HG03457 (cell line): ENCODE measurements around the gene CACNA2D2.

Experiments
- ATAC-seq: cut with Tn5 transposase; IDR thresholded peaks from one replicate; pipeline ENCODE4 v1.9.1; 2021; ENCODE audit warnings: moderate number of reproducible peaks; ENCODE audit not compliant: unreplicated experiment

Gene CACNA2D2

DNA sequence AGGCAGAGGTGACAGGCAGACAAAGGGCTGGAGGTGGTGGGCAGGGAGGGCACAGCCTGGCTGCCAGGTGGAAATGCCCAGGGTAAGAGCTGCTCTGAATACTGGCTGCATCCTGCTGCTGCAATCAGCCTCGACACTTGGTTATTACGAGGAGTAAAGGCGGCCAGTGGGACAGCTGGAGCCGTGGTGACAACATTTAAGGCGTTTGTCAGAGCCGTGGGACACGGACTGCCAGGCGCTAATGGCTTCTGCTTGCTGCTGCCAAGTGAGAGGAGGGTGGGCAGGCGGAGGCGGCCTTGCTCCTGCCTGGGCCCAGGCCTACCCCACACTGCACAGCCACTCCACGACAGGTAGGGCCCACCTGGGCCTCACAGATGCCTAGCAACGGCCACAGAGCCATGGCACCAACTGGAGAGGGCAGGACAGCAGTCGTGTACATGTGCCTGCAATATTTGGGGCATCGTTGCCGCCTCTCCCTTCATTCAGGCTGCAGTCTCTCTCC is 94.9 kb downstream of the CACNA2D2 start:
- ATAC-seq = no peak

DNA sequence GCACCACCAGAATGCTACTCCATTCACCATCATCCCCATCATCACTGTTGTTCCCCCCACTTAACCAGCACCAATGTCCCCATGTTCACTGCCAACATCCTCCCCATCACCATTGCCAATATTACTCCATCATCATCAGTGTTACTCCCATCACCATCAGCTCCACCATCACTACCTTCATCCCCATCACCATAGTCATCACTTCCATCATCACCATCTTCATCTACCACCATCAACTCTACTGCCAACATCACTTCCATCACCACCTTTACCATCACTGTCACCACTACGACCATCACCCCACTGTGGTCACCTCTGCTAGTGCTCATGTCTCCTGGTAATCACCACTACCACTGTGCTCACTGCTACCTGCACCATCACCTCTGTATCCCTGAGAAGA is 96.9 kb downstream of the CACNA2D2 start:
- ATAC-seq = no peak

DNA sequence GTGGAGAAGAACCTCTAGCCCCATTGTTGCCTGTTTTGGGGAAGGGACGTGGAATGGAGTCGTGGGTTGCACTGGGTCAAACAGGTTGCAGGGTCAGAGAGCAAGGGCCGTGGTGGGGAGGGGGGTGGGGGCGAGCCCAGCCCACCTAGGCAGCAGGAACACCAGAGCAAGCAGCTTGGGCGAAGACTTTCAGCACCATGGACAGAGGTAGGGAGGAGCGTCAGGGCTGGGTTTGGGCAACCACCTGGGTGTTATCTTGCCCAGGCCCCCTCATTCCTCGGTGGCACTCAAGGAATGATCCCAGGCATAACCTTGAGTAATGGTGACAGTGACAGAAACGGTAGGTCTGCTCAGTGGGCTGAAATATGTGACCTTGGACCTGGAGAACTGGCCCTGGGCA is 98.2 kb downstream of the CACNA2D2 start:
- ATAC-seq = no peak

DNA sequence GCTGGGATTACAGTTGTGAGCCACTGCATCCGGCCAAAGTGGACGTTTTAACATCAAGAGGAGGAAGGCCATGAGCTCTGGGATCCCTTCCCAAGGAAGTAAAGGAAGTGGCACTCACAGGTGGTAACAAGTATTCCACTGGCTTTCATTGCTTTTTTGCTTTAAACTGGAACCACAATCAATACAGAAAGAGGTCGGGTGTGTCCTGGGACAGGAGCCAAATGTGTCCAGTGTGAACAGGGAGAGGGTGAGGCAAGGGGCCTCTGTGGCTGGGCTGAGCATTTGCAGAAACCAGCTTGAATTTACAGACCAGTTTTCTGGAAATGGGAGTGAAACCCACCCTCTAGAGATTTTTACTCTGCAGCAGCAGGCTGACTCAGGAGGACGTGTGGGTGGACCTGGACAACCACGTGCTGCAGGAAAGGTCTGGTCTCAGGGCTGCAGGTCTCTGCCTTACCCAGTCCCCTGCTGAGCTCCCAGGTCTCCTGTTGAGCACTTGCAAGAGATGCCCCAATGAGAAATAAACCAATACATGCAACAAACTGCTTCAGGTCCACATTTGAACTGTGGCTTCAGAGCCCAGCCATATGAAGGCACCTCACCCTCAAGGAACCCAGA is 101.3 kb downstream of the CACNA2D2 start:
- no peak for ATAC-seq

DNA sequence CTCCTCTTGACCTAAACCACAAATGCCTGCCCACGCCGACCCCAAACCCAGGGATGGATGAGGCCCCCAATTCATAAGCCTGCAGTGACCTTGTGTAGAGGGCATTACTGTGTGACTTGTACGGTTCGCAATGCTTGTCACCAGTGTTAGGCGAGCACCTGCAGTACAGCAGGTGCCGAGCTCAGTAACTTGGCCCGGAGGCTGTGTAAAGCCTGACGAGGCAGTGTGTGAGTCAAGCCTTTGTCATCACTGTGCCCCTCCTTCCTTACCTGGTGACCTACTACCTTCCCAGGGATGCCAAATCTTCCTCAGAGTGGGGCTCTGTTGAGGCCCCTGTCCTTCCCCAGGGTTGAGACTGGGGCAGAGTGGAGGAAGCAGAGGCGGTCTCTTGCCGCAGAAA is 106.9 kb downstream of the CACNA2D2 start:
- ATAC-seq = no peak

DNA sequence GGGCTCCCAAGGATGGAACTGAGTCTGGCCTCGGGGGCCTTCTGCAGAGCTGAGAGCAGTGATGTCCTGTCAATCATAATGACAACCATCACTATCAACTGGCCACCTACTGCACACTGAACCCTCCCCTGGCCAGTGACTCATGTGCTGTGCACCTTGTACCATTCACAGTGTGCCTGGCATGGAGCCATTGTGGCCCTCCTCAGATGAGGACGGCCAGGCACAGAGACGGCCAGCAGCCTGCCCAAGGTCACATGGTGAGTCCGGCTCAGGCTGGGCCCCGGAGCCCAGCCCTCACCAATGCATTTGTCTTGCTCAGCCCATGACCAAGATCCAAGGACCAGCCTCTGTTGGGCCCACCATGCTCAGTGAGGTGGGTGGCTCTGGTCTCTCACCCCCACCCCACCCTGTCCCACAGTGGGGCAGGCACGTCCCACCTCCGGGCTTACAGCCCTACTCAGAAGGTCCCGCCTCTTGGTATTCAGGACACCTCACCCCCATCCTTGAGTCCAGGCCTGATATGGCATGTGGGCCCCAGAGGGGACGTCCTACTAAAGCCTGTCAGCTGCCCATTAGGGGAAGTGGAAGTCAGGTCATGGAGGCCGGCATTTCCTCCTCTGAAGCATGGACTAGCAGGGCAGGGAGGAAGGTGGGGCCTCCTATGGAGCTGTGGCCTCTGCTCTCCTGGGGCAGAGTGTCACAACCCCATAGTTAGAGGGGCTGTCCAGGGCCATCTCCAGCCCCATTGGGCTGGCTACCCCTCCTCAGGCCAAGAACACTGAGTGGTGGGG is 108.2 kb downstream of the CACNA2D2 start:
- ATAC-seq = no peak

DNA sequence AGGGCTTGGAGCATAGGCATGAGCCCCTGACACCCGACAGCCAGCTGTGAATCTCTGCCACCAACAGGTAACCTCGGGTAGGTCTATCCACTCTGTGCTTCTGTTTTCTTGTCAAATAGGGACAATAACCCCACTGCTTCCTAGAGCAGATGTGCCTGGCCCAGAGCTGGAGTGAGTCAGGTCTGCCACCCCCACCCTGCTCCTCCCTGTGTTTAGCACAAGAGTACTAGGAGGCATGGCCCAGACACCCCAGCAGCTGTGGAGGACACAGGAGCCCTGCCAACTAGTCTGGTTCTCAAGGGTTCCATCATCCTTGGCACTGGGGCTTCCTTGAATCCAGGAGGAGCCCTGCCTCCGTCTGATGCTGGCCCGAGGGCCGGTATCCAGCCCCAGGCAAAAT is 110.4 kb downstream of the CACNA2D2 start:
- no peak for ATAC-seq

DNA sequence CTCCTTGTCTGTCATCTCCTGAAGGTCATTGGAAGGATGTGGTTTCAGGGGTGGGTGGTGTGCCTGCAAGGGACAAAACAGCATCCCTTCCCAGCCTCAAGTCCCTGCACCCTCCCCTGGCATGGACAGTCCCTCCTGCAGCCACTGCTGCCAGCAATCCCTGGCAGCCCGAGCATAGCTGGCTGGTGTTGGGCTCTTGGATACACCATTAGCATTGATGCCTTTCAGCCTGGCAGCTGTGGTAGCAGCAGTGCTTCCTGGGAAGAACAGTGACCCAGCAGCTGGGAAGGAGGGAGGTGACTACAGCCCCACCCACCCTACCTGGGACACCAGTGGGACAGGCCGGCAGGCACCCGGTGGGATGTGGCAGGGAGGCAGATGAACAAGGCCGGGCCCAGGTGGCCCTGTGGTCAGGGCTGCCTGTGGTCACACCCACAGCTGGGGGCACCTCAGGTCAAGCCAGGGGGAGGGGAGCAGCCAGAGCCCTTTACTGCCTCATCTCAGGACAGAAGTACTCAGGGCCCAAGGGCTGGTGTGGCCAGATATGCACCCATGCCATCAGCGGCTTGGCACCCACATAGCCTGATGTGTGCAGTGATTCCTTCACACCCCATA is 111.2 kb downstream of the CACNA2D2 start:
- no peak for ATAC-seq

DNA sequence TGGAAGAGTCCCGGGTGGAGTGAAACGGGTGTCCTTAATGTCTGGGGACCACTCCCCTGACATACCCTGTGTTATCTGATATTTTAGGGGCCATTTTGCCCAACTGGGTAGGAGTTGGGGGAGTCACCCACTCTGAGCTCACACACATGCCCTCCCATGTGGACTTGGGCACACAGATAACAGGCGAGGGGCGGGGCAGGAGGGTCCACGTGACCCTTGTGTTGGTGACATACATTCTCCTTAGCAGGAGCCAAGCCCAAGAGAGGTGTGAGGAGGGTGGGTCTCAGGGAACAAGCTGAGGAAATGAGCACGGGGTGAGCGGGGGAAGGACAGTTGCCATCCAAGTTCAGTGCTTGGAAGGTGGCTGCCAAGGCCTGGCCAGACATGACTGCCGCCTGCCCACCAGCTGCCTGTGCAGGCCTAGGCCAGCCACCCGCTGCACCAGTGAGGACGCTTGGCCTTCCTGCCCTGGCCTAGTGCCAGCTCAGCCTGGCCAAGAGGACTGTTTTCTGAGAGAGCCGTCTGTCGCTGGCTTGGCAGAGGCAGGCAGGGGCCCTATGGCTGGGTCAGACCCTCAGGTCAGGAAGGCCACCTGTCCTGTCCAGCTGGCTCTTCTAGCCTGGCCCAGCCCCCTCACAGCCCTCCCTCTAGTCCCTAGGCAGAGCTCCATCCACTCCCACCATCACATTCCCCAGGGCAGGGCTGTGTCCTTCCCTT is 112.8 kb downstream of the CACNA2D2 start:
- no peak for ATAC-seq

DNA sequence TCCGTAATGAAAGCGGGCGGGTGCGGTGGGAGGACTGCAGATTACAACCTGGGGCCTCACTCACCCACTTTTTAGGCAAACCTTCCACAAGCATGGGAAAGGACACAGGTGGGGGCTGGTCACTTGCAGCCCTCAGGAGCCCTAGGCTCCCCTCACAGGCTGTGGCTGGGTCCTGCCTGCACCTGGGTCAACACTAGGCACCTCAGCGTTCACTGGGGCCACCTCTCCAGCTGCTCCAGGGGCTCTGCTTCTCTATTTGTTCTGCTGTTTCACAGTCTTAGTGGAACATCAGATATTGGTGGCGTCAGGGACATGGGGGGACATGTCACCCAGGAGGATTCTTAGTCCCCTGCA is 114.0 kb downstream of the CACNA2D2 start:
- no peak for ATAC-seq

DNA sequence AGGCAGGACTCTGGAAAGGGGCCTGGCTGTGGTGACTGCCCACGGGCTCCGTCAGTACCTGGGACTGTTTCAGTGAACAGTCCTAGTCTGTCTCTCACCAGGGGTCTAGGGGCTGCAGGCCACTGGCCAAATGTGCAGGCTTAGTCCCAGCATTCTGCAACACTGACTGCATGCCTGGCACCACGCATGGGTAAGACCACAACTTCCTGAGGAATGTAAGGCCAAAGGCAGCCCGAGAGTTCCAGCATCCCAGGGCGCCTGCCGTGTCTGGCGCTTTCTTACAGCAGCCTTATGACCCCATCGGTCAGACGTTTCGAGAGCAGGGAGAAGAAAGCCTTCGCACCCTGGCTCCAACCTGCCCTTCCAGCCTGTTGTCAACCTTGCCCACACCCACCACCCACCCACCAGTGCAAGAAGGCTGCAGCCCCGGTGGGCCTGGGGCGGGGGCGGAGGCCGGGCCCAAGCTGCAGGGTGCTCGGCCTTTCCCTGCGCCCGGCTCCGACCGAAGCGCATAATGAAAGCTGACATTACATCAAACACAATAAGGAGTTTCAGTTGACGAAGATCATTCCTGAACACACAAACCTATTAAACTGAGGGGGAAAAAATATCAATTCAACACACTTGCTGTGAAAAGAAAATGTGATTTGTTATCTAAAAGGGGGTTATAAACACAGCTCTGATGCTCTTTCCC is 114.6 kb downstream of the CACNA2D2 start:
- no peak for ATAC-seq

DNA sequence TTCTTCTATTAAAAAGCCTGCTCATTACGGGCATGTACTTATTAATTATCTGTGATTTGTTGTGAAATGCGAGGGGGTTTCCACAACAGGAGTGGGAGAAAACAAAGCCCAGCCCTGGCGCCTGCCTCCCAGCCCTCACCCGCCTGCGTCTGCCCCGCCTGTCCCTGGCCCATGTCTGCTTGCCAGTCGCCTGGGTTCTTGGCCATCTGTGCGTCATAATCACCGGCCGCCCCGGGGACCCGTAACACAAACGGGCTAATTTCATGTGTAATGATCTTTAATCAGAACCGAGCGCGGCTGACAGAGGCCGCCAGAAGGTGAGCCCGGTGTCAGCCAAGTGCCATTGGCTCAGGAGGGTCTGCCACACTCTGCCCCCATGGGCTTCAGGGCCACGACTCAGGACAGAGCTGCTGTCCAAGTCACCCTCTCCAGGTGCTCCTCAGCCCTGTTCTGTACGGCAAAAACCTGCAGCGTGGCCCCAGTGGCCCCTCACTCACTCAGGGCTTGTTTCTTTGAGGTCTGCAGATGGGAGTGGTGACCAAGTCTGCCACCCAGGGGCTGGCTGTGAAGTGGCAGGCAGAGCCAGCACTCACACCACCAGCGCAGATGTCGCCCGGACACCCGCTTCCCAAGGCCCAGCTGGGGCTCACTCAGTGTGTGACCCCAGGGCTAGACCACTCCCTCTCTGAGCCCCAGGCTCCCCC is 115.3 kb downstream of the CACNA2D2 start:
- ATAC-seq = no peak

DNA sequence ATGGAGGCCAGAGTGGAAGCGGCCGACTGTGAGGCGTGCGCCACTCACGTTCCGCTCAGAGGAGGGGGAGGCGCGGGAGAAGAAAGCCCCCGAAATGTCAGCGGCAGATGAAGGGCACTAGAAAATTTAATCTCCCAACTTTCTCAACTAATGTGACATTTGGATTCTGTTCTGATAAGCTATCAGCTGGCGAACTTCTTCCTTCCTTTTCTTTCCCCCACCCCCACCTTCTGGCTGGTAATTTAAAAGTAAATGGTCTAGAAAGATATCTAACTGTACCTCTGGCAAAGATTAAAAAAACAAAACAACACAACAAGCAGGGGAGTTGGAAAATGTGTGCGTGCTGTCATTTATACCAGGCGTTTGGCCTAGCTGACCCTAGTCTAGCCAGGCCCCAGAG is 117.7 kb downstream of the CACNA2D2 start:
- no peak for ATAC-seq

DNA sequence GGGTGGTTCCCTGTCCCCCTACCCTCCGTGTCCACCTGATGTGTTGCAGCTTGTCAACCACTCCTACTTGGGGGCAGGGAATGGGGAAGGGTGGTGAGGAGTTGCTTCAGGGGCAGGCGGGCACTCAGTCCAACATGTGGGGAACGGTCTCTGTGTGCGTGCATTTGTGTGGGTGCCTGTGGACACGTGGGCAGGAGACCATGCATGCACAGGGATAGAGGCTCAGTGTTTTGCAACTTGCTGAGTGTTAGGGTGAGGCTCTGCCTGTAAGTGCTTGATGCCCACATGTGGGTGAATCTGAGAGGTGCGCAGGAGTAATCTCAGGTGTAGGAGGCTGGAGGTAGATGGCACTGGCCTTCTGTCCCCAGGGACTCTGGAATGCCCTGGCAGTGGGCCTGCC is 119.7 kb downstream of the CACNA2D2 start:
- ATAC-seq = no peak

DNA sequence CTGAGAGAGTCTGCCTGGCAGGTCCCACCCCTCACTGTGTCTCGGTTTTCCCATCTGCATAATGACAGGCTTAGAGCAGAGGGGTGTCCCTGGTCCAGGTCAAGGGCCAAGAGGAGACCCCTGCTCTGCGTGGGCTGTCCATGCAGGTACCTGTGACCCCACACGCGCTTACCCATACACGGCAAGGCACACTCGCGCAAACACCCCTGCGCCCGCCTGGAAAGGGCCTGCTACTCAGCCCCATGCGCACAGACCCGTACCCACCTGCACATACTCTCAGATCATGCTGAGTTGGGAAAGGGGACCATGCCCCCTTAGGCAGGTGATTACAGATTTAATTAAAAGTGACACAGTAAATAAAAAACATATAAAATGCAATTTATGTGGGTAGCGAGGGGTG is 120.7 kb downstream of the CACNA2D2 start:
- no peak for ATAC-seq

DNA sequence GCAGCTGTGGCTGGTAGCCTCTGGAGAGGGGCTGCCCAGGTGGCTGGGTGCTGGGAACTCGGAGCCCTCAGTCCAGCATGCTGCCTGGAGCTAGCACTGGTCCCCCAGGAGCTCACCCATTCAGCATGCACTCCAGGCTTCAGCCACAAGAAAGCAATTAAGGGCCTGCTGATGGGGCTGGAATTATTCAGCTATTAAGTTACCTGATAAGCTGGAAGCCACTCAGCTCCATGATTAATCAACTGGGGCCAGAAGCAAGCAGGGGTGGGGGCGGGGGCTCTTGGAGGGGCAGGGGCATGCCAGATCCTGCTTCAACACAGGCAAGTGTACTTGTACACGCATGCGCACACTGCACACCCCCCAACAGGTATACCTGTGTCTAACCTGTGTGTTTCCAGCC is 122.1 kb downstream of the CACNA2D2 start:
- no peak for ATAC-seq

DNA sequence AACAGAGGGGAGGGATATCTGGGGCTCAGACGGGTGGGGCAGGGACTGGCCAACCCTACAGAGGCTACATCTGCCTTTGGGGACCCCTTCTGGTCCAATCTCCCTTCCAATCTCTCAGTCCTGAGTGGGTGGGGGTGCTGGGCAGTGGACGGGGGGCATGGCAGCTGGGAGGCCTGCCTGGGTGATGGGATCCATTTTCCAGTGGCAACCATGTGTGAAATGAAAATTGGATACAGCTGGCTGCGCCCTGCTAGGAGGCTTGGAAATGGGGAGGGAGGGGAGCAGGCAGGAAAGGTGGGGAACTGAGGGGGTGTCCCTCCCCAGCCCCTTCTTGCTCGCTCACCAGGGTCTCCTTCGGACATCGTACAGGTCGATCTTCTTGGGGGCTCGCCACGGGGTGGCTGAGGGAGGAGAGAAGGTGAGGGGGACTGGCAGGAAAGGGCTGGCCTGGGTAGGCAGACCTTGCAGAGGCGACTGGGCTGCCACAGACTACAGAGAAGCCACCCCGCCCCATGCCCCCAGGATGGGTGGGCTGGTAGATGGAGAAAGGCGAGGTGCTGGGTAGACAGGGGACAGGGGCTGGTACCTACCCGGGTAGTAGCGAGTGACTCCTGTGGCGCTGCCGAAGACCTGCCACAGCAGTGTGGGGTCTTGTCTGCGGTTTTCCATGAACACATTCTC is 122.9 kb downstream of the CACNA2D2 start:
- no peak for ATAC-seq

DNA sequence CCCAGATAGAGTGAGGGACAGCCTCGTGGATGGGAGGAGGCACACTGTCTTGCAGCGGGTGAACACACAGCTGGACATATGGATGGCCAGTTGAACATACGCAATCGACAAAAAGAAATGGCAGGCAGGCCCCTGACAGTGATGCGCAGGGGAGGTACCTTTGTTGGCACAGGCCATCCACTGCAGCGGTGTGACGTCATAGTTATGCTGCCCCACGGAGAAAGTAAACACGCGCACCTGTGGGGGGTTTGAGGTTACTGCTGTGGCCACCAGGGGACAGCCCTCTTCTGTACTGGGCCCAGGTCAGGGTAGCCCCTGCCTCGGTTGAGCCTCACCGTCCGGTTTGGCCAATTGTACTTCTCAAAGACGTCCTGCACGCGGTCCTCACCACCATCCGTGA is 124.7 kb downstream of the CACNA2D2 start:
- no peak for ATAC-seq

DNA sequence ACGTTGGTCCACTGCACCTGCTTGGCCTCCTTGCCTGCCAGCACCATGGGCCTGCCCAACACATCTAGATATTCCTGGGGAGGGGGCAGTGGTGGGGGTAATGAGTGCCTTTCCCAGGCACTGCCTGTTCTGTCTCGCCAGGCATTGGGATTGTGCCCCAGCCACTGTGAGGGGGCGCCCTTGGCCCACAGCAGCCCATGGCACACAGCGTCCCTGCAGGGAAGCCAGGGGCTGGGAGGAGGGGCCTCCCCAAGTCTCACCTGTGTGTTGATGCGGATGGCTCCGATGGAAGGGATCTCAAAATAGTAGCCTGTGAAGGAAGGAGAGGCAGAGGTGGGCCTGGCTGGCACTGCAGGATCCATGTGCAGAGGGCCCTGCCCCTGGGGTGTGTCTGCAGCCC is 125.4 kb downstream of the CACNA2D2 start:
- ATAC-seq = no peak
